ENCODE data around the gene OSBP2.

DNA sequence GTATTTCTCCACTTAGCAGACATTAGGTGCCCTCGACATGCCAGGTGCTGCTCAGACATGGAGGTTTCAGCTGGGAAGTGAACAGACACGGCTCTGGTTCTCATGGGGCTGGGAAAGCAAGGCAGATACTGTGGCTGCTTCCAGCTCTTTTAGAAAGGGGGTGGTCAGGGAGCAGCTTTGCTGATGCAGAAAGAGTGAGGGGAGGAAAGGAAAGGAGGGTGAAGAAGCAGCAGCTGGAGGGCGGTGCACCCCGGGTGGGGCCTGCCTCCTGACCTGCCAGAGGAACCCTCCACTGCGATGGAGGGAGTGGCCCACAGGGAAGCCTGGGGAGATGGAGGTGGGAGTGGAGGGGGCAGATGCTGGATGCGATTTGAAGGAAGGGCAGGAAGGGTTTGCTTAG lies 197.1 kb downstream of the OSBP2 start:
- TF ChIP-seq POLR2A (IDR thresholded peaks at IDR 0.05) (no peak), CTCF (IDR thresholded peaks at IDR 0.05) (no peak)

All from testis (tissue), 2 donors.